Endodermal cell (in vitro differentiated cells): ENCODE measurements around the gene STK32B. TPM values are rescaled to one million over a fixed set of nuclear protein-coding genes. Genes with fewer than 3 reads are reported as not detected.

Experiments
- DNase-seq: peaks from one replicate; pipeline ENCODE4 v3.0.0-alpha.2; 2017
- H3K27ac ChIP-seq: 2 replicates; pipeline ENCODE4 v1.5.1; 2013; ENCODE audit warnings: mild to moderate bottlenecking, low read depth, low read length, moderate library complexity
- H3K27me3 ChIP-seq: 2 replicates; pipeline ENCODE4 v1.6.1; 2013; ENCODE audit warnings: mild to moderate bottlenecking, low read length, moderate library complexity; ENCODE audit not compliant: insufficient read depth, control insufficient read depth, poor library complexity, severe bottlenecking
- H3K36me3 ChIP-seq: 2 replicates; pipeline ENCODE4 v1.7.0; 2013; ENCODE audit warnings: mild to moderate bottlenecking, low read length, moderate library complexity; ENCODE audit not compliant: control insufficient read depth, insufficient read depth
- H3K4me1 ChIP-seq: one replicate; pipeline ENCODE4 v1.7.0; 2013; ENCODE audit warnings: low read length; ENCODE audit not compliant: control insufficient read depth, insufficient read depth
- H3K4me3 ChIP-seq: 2 replicates; pipeline ENCODE4 v1.5.1; 2013; ENCODE audit warnings: mild to moderate bottlenecking, low read length, moderate library complexity
- H3K9ac ChIP-seq: 2 replicates; pipeline ENCODE4 v1.6.1; 2013; ENCODE audit warnings: mild to moderate bottlenecking, low read length, moderate library complexity; ENCODE audit not compliant: poor library complexity, severe bottlenecking; ENCODE audit errors: extremely low read depth
- H3K9me3 ChIP-seq: 2 replicates; pipeline ENCODE4 v1.6.1; 2013; ENCODE audit warnings: mild to moderate bottlenecking, low read length, moderate library complexity; ENCODE audit not compliant: control insufficient read depth
- H3K27ac Mint-ChIP-seq: 2 replicates; pipeline ENCODE4 v1.8.0; 2020; ENCODE audit warnings: mixed read lengths
- H3K27me3 Mint-ChIP-seq: 2 replicates; pipeline ENCODE4 v1.8.0; 2021; ENCODE audit warnings: mild to moderate bottlenecking, mixed read lengths; ENCODE audit not compliant: insufficient read depth
- H3K36me3 Mint-ChIP-seq: 2 replicates; pipeline ENCODE4 v1.8.0; 2020; ENCODE audit warnings: low read depth, mixed read lengths
- H3K4me1 Mint-ChIP-seq: 2 replicates; pipeline ENCODE4 v1.8.0; 2020; ENCODE audit warnings: mixed read lengths
- H3K4me3 Mint-ChIP-seq: 2 replicates; pipeline ENCODE4 v1.8.0; 2020; ENCODE audit warnings: mild to moderate bottlenecking, moderate library complexity, mixed read lengths
- H3K9me3 Mint-ChIP-seq: 2 replicates; pipeline ENCODE4 v1.8.0; 2020; ENCODE audit warnings: mild to moderate bottlenecking, mixed read lengths
- WGBS, 2 experiments: methylation state at CpG; one replicate each; pipeline versions ENCODE4 v1.1.5 to v1.1.7; 2013; ENCODE audit warnings: missing lambda C conversion rate in 2 of 2, mixed read lengths in 1 of 2; ENCODE audit not compliant: insufficient coverage in 1 of 2, insufficient read length in 1 of 2; 5-methylcytosine and 5-hydroxymethylcytosine counted together
- total RNA-seq, 2 donors: library from RNA; stranded (reverse); fragmentation: NEBNext Ultra II Directional in 1 of 2; extraction: Animal tissue kit (Norgen Biotek cat#: 25700) in 1 of 2; gene quantifications; 2 replicates in 1 of 2; 3 replicates in 1 of 2; pipeline ENCODE4 v1.2.1, GENCODE V29; 2021
- TF ChIP-seq, protein P1 (sequence below): fragments of 200-600 bp; sonication (generic); conservative IDR thresholded peaks from 2 replicates; pipeline ENCODE4 v1.5.0; 2021; ENCODE audit warnings: antibody characterized with exemption, mild to moderate bottlenecking

STK32B gene
- total RNA-seq, 2 donors from 2014 or later: 1.4 to 1.5 TPM

DNA sequence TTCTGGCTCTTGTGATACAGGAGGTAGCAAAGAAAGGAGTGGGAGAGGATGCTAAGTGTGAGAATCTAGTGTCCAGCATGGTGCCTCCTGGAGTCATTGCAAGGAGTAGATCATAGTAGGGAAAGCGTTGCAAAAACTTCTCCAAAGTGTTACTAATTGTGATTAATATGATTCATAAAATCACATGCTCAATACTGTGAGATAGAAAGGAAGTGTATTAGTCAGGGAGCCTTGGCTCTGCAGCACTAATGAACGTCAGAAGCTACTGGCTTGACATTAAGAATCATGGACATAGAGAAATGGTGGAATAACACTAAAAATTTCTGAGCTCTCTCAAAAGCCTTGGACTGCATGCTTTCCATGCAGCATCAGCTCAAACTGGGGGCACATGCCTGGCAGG, 358.0 kb downstream of the STK32B start:
- H3K9ac ChIP-seq: no peak overlapping the region
- Mint-ChIP-seq H3K4me1 (no peaks in the 10 kb centered on the region), H3K9me3 (peaks cover 29% of the 10 kb centered on the region), H3K27ac (no peak overlapping the region), H3K27me3 (peaks cover 12% of the 10 kb centered on the region), H3K4me3 (no peak overlapping the region), H3K36me3 (peaks cover 4% of the 10 kb centered on the region)
- 80 to 100% methylated on average over 1 of the region's 2 CpGs for WGBS, 2 experiments
- no peak overlapping the region for H3K4me3 ChIP-seq
- H3K4me1 ChIP-seq: no peaks in the 10 kb centered on the region
- DNase-seq: no peak
- H3K27me3 ChIP-seq: no peaks in the 10 kb centered on the region
- peaks cover 12% of the 10 kb centered on the region for H3K9me3 ChIP-seq
- H3K27ac ChIP-seq: no peak overlapping the region
- TF ChIP-seq, protein P1, sequence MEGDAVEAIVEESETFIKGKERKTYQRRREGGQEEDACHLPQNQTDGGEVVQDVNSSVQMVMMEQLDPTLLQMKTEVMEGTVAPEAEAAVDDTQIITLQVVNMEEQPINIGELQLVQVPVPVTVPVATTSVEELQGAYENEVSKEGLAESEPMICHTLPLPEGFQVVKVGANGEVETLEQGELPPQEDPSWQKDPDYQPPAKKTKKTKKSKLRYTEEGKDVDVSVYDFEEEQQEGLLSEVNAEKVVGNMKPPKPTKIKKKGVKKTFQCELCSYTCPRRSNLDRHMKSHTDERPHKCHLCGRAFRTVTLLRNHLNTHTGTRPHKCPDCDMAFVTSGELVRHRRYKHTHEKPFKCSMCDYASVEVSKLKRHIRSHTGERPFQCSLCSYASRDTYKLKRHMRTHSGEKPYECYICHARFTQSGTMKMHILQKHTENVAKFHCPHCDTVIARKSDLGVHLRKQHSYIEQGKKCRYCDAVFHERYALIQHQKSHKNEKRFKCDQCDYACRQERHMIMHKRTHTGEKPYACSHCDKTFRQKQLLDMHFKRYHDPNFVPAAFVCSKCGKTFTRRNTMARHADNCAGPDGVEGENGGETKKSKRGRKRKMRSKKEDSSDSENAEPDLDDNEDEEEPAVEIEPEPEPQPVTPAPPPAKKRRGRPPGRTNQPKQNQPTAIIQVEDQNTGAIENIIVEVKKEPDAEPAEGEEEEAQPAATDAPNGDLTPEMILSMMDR: no peak
- H3K36me3 ChIP-seq: no peaks in the 10 kb centered on the region

DNA sequence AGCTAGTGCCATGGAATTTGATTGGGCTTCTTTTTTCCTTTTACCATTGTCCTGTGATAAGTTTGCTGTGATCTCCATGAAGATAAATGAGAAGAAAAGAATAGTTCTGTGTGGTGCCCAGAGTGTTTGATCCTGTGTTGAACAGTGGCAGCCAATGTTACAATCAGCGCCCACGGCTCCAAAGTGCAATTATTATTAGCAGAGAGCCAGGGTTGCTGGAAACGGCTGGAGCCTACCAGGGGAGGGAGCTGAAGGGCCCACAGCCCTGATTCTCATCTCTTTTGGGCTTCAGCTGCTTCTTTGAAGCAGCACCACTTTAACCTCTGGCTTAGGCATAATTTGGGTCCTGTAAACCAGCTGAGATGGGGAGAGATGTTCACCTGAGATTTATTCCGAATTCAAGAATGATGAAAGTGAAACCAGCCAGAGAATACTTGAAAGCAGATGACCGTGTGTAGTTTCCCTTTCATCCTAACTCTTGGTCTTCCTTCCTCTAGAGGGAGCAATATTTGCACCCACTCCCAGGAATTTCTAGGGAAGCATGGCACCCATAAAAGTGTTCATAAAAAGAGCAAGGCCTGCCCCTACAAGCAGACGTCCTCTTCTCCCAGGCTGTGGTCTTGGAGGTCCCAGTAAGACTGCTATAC, 358.8 kb downstream of the STK32B start:
- TF ChIP-seq, protein P1: peak; percentile 60
- peaks cover 25% of the 10 kb centered on the region for H3K9me3 Mint-ChIP-seq
- H3K27ac ChIP-seq: no peak overlapping the region
- no peaks in the 10 kb centered on the region for H3K27me3 ChIP-seq
- H3K4me1 ChIP-seq: no peaks in the 10 kb centered on the region
- H3K4me3 ChIP-seq: no peak overlapping the region
- H3K36me3 Mint-ChIP-seq: peaks cover 4% of the 10 kb centered on the region
- H3K36me3 ChIP-seq: no peaks in the 10 kb centered on the region
- H3K27me3 Mint-ChIP-seq: peaks cover 12% of the 10 kb centered on the region
- H3K4me3 Mint-ChIP-seq: no peak overlapping the region
- peak; percentile 48 for DNase-seq
- no peak overlapping the region for H3K27ac Mint-ChIP-seq
- no peak overlapping the region for H3K9ac ChIP-seq
- H3K4me1 Mint-ChIP-seq: no peaks in the 10 kb centered on the region
- H3K9me3 ChIP-seq: peaks cover 12% of the 10 kb centered on the region
- 85 to 95% methylated on average over 4 to 6 of the region's 6 CpGs for WGBS, 2 experiments

DNA sequence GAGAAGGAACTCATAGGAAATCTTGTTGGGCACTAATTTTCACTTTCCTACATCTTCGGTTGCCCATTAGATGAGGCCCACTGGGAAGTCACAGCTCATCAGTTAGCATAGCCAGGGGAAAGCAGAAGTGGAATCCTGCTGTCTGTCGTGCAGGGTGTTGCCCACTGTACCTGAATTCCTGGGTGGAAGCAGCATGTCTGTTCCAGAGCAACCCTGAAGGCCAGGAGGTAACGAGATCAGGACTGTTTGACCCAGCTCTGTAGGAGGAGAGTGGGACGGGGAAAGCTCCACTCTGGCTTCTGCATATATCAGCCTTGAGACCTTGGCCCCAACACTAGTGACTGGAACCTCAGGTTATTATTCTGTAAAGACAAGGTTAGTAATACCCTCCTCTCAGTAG, 361.0 kb downstream of the STK32B start:
- no peaks in the 10 kb centered on the region for H3K27me3 ChIP-seq
- Mint-ChIP-seq H3K36me3 (no peaks in the 10 kb centered on the region), H3K4me3 (no peak overlapping the region), H3K27ac (no peak overlapping the region), H3K27me3 (peaks cover 17% of the 10 kb centered on the region), H3K4me1 (no peaks in the 10 kb centered on the region), H3K9me3 (peaks cover 15% of the 10 kb centered on the region)
- peak; percentile 7 for DNase-seq
- TF ChIP-seq, protein P1: no peak
- H3K9me3 ChIP-seq: peaks cover 8% of the 10 kb centered on the region
- no peaks in the 10 kb centered on the region for H3K4me1 ChIP-seq
- no peak overlapping the region for H3K27ac ChIP-seq
- no peak overlapping the region for H3K9ac ChIP-seq
- no peaks in the 10 kb centered on the region for H3K36me3 ChIP-seq
- WGBS, 2 experiments: 88 to 96% methylated on average over 4 of the region's 4 CpGs
- H3K4me3 ChIP-seq: no peak overlapping the region
